Measurements from ENCODE around the gene HNMT.

HNMT gene

DNA sequence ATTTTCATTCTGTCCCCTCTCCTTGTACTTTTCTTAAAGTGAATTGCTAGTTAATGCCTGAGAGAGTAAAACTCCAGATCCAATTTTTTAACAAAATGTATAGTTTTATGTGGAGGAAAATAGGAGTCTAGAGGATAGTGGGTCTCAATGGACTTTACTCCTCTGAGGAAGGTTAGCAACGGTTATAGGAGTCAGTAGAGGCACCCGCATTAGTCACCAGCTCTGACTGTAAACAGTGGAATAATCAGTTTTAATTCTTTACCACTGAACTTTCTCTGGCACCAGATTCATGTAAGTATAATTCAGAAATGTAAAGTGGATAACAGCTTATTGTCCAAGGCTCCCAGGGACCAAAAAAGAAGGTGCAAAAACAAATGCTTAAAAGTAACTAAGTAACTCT, 38.7 kb upstream of the HNMT start:
- H3K27me3 ChIP-seq (ENCODE audit: insufficient read depth, low read length, poor library complexity), result no peaks in the 10 kb centered on the region
- no peaks in the 10 kb centered on the region for H3K9me3 ChIP-seq (ENCODE audit: insufficient read depth, low read length, severe bottlenecking)
- H4K20me1 ChIP-seq (ENCODE audit: insufficient read depth, low read length), result no peaks in the 10 kb centered on the region
- H3K79me2 ChIP-seq (ENCODE audit: insufficient read depth, low read length), result no peaks in the 10 kb centered on the region
- H3K36me3 ChIP-seq (ENCODE audit: insufficient read depth, low read length), result no peaks in the 10 kb centered on the region
- no peaks in the 10 kb centered on the region for H3K4me1 ChIP-seq (ENCODE audit: insufficient read depth, low read length)
- no peak overlapping the region for H3K4me3 ChIP-seq (ENCODE audit: low read depth in 1 of 2, low read length in 2 of 2)
- TF ChIP-seq EZH2 (IDR thresholded peaks at IDR 0.05; ENCODE audit: borderline replicate concordance, low read depth, low read length, severe bottlenecking), result no peak
- TF ChIP-seq, protein P1, sequence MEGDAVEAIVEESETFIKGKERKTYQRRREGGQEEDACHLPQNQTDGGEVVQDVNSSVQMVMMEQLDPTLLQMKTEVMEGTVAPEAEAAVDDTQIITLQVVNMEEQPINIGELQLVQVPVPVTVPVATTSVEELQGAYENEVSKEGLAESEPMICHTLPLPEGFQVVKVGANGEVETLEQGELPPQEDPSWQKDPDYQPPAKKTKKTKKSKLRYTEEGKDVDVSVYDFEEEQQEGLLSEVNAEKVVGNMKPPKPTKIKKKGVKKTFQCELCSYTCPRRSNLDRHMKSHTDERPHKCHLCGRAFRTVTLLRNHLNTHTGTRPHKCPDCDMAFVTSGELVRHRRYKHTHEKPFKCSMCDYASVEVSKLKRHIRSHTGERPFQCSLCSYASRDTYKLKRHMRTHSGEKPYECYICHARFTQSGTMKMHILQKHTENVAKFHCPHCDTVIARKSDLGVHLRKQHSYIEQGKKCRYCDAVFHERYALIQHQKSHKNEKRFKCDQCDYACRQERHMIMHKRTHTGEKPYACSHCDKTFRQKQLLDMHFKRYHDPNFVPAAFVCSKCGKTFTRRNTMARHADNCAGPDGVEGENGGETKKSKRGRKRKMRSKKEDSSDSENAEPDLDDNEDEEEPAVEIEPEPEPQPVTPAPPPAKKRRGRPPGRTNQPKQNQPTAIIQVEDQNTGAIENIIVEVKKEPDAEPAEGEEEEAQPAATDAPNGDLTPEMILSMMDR (IDR thresholded peaks at IDR 0.05; ENCODE audit: borderline replicate concordance, extremely low read depth, low read length, poor library complexity, severe bottlenecking), result no peak
- DNase-seq, result no peak
- H3K27ac ChIP-seq (ENCODE audit: low read length), result no peak overlapping the region
- no peak for ATAC-seq (ENCODE audit: insufficient read depth, low read depth)
- H3K4me2 ChIP-seq (ENCODE audit: insufficient read depth, low read length), result no peak overlapping the region
- H2AFZ ChIP-seq (ENCODE audit: low read depth, low read length), result no peak overlapping the region
- no peak overlapping the region for H3K9ac ChIP-seq (ENCODE audit: low read depth, low read length)

DNA sequence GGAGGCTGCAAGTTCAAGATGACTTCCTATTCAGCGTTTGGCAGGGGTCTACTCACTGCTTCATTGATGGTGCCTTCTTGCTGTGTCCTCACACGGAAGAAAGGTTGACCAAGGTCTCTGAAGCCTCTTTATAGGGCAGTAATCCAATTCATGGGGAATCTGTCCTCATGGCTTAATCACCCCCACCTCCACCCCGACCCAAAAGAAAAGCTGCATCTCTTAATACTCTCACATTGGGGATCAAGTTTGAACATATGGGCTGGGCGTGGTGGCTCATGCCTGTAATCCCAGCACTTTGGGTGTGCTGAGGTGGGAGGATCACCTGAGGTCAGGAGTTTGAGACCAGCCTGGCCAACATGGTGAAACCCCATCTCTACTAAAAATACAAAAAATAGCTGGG, 36.4 kb upstream of the HNMT start:
- TF ChIP-seq, protein P1 (IDR thresholded peaks at IDR 0.05; ENCODE audit: borderline replicate concordance, extremely low read depth, low read length, poor library complexity, severe bottlenecking), result no peak
- no peak for TF ChIP-seq EZH2 (IDR thresholded peaks at IDR 0.05; ENCODE audit: borderline replicate concordance, low read depth, low read length, severe bottlenecking)
- H3K36me3 ChIP-seq (ENCODE audit: insufficient read depth, low read length), result no peaks in the 10 kb centered on the region
- no peak overlapping the region for H2AFZ ChIP-seq (ENCODE audit: low read depth, low read length)
- no peak overlapping the region for H3K4me2 ChIP-seq (ENCODE audit: insufficient read depth, low read length)
- H3K9ac ChIP-seq (ENCODE audit: low read depth, low read length), result no peak overlapping the region
- no peaks in the 10 kb centered on the region for H3K9me3 ChIP-seq (ENCODE audit: insufficient read depth, low read length, severe bottlenecking)
- H3K79me2 ChIP-seq (ENCODE audit: insufficient read depth, low read length), result no peaks in the 10 kb centered on the region
- DNase-seq, result no peak
- no peak for ATAC-seq (ENCODE audit: insufficient read depth, low read depth)
- H4K20me1 ChIP-seq (ENCODE audit: insufficient read depth, low read length), result no peaks in the 10 kb centered on the region
- no peaks in the 10 kb centered on the region for H3K27me3 ChIP-seq (ENCODE audit: insufficient read depth, low read length, poor library complexity)
- no peak overlapping the region for H3K4me3 ChIP-seq (ENCODE audit: low read depth in 1 of 2, low read length in 2 of 2)
- no peaks in the 10 kb centered on the region for H3K4me1 ChIP-seq (ENCODE audit: insufficient read depth, low read length)
- H3K27ac ChIP-seq (ENCODE audit: low read length), result no peak overlapping the region

DNA sequence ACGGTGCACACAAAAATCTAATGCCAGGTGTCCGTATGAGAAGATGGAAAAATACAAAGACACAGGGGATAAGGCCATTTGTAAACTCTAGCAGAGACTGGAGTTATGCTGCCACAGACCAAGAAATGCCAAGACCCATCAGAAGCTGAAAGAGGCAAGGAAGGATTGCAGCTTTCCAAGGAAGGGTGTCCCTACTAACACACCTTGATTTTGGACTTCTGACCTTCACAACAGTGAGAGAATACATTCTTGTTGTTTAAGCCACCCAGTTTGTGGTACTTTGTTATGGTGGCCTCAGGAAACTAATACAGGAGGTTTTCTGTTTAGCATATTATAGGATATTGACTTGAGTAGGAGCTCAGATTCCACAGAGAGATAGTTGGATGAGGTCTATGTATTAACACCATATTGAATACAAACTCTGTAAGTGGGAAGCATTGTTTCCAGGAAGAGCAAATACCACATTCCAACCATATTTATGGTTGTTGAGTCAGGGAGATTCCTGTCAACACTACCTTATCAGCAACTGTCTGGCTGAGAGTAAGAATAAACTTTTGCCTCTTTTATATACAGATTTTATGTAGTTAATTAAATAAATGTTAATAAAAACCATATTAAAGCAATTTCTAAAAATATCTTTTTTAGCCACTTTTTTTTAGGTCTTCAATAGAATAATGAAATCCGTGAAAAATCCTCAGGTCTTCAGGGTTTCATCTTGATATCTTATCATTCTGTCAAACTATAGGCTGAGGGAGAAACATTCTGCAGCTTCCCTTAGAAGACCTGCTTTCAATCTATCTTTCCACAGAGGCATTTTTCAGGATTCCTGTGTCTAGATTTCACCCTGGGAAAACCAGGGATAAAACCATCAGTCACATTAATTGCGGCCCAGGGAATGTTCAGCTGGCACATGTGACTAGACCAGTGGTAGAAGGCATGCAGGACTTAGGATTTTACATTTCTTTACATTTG, 35.4 kb upstream of the HNMT start:
- H3K4me3 ChIP-seq (ENCODE audit: low read depth in 1 of 2, low read length in 2 of 2), result no peak overlapping the region
- no peaks in the 10 kb centered on the region for H3K27me3 ChIP-seq (ENCODE audit: insufficient read depth, low read length, poor library complexity)
- no peak for TF ChIP-seq EZH2 (IDR thresholded peaks at IDR 0.05; ENCODE audit: borderline replicate concordance, low read depth, low read length, severe bottlenecking)
- no peak overlapping the region for H3K27ac ChIP-seq (ENCODE audit: low read length)
- no peaks in the 10 kb centered on the region for H3K9me3 ChIP-seq (ENCODE audit: insufficient read depth, low read length, severe bottlenecking)
- H3K4me2 ChIP-seq (ENCODE audit: insufficient read depth, low read length), result no peak overlapping the region
- no peaks in the 10 kb centered on the region for H4K20me1 ChIP-seq (ENCODE audit: insufficient read depth, low read length)
- ATAC-seq (ENCODE audit: insufficient read depth, low read depth) (no peak), DNase-seq (no peak)
- no peak overlapping the region for H2AFZ ChIP-seq (ENCODE audit: low read depth, low read length)
- H3K9ac ChIP-seq (ENCODE audit: low read depth, low read length), result no peak overlapping the region
- no peaks in the 10 kb centered on the region for H3K36me3 ChIP-seq (ENCODE audit: insufficient read depth, low read length)
- no peaks in the 10 kb centered on the region for H3K79me2 ChIP-seq (ENCODE audit: insufficient read depth, low read length)
- no peaks in the 10 kb centered on the region for H3K4me1 ChIP-seq (ENCODE audit: insufficient read depth, low read length)

GRCh38 chr2:137929519-137929916, 34.8 kb upstream of the HNMT start:
- Histone ChIP-seq H3K36me3 (ENCODE audit: insufficient read depth, low read length) (no peaks in the 10 kb centered on the region), H2AFZ (ENCODE audit: low read depth, low read length) (no peak overlapping the region), H3K27me3 (ENCODE audit: insufficient read depth, low read length, poor library complexity) (no peaks in the 10 kb centered on the region), H3K9ac (ENCODE audit: low read depth, low read length) (no peak overlapping the region), H4K20me1 (ENCODE audit: insufficient read depth, low read length) (no peaks in the 10 kb centered on the region), H3K9me3 (ENCODE audit: insufficient read depth, low read length, severe bottlenecking) (no peaks in the 10 kb centered on the region), H3K27ac (ENCODE audit: low read length) (no peak overlapping the region), H3K79me2 (ENCODE audit: insufficient read depth, low read length) (no peaks in the 10 kb centered on the region), H3K4me3 (ENCODE audit: low read depth in 1 of 2, low read length in 2 of 2) (no peak overlapping the region), H3K4me1 (ENCODE audit: insufficient read depth, low read length) (no peaks in the 10 kb centered on the region), H3K4me2 (ENCODE audit: insufficient read depth, low read length) (no peak overlapping the region)
- TF ChIP-seq EZH2 (IDR thresholded peaks at IDR 0.05; ENCODE audit: borderline replicate concordance, low read depth, low read length, severe bottlenecking), result no peak
- TF ChIP-seq, protein P1 (IDR thresholded peaks at IDR 0.05; ENCODE audit: borderline replicate concordance, extremely low read depth, low read length, poor library complexity, severe bottlenecking), result no peak
- DNase-seq, result no peak
- ATAC-seq (ENCODE audit: insufficient read depth, low read depth), result no peak

Data from DND-41 (cell line).